PFSK-1 (cell line): ENCODE data around the gene TLNRD1.

Experiments
- POLR2AphosphoS5 ChIP-seq: IDR thresholded peaks from 2 replicates; pipeline ENCODE4 v1.6.1; 2012; ENCODE audit warnings: low read depth, mild to moderate bottlenecking, control low read depth, low read length, moderate library complexity
- REST ChIP-seq, 2 experiments: IDR thresholded peaks; 2 replicates each; pipeline versions ENCODE4 v1.6.1 to v1.8.0; 2011 to 2012; ENCODE audit warnings: low read depth in 2 of 2, low read length in 2 of 2, control low read depth in 1 of 2, inconsistent platforms in 1 of 2, mild to moderate bottlenecking in 1 of 2, moderate library complexity in 1 of 2; ENCODE audit not compliant: insufficient read depth in 1 of 2
- SIN3A ChIP-seq: IDR thresholded peaks from 2 replicates; pipeline ENCODE4 v1.6.1; 2012; ENCODE audit warnings: mild to moderate bottlenecking, low read length, moderate library complexity, borderline replicate concordance; ENCODE audit not compliant: insufficient read depth

- TF ChIP-seq POLR2AphosphoS5 (no peak), REST (IDR thresholded peaks at IDR 0.05; ENCODE audit: insufficient read depth in 1 of 2, low read depth in 2 of 2, low read length in 2 of 2) (no peak), SIN3A (no peak)
These were observed 3.0 kb upstream of the TLNRD1 start for GRCh38 chr15:80997692-80998091.
